K562 (cell line): Measurements from ENCODE around the gene ZDHHC14. TPM values are rescaled to one million over a fixed set of nuclear protein-coding genes. Genes with fewer than 3 reads are reported as not detected.

ENCODE experiments used
- ATAC-seq: fragments of 200-7000 bp; cut with Tn5 transposase; 3 replicates; pipeline ENCODE4 v1.9.1; 2020; ENCODE audit warnings: moderate library complexity
- BruUV-seq: library from RNA; stranded (reverse); fragments of 400-500 nt; replicated peaks from 2 replicates; lab custom pipeline; 2021; lab: Mats Ljungman, UMichigan
- CTCF ChIA-PET: fragments of 300-600 bp; formaldehyde crosslinking; extraction: SDS; loops from one replicate; lab custom pipeline; 2021; ENCODE audit warnings: low intra/inter-chr PET ratio; lab: Yijun Ruan, JAX
- POLR2A ChIA-PET: fragments of 300-600, 350-650 bp; sonication (Branson Sonifier 250); formaldehyde crosslinking; extraction: SDS; loops from one replicate; lab custom pipeline; 2021; ENCODE audit warnings: antibody characterized with exemption, inconsistent platforms; lab: Yijun Ruan, JAX
- DNase-seq, 4 experiments: peaks; one replicate each; pipeline versions ENCODE4 v3.0.0 to v3.0.0-alpha.2; 2011 to 2018; ENCODE audit warnings: low spot score in 3 of 4, mixed read lengths in 3 of 4; ENCODE audit errors: extremely low read depth in 1 of 4
- FAIRE-seq: peaks from 2 replicates; lab custom pipeline; 2011; peaks lifted over from hg19 to GRCh38; lab: Jason Lieb, UNC
- H2AFZ ChIP-seq: 2 replicates; pipeline ENCODE4 v1.6.0; 2011; ENCODE audit warnings: low read depth, low read length, control low read depth, inconsistent platforms
- H3K27ac ChIP-seq: fragments of 200-600 bp; 3 replicates; pipeline ENCODE4 v1.8.0; 2011; ENCODE audit warnings: low read depth, mild to moderate bottlenecking, control low read depth, inconsistent platforms, low read length, moderate library complexity, mixed read lengths; ENCODE audit errors: extremely low read depth
- H3K27me3 ChIP-seq, 2 experiments: fragments of 300-600 bp in 1 of 2; 2 replicates in 1 of 2; 3 replicates in 1 of 2; pipeline versions ENCODE4 v1.6.0 to v1.8.0; 2011; ENCODE audit warnings: inconsistent platforms in 2 of 2, low read length in 2 of 2, mild to moderate bottlenecking in 1 of 2, mixed read lengths in 1 of 2, moderate library complexity in 1 of 2; ENCODE audit not compliant: control insufficient read depth in 2 of 2, insufficient read depth in 2 of 2
- H3K36me3 ChIP-seq: fragments of 300-600 bp; 3 replicates; pipeline ENCODE4 v1.8.0; 2011; ENCODE audit warnings: mild to moderate bottlenecking, low read length, inconsistent platforms; ENCODE audit not compliant: control insufficient read depth, insufficient read depth
- H3K4me1 ChIP-seq, 2 experiments: fragments of 200-600 bp in 1 of 2; replicated peaks in 1 of 2; 2 replicates in 1 of 2; 3 replicates in 1 of 2; pipeline versions ENCODE4 v1.5.1 to v1.8.0; 2011; ENCODE audit warnings: inconsistent platforms in 2 of 2, low read length in 2 of 2, mild to moderate bottlenecking in 1 of 2, mixed read lengths in 1 of 2, moderate library complexity in 1 of 2; ENCODE audit not compliant: control insufficient read depth in 2 of 2, insufficient read depth in 2 of 2
- H3K4me2 ChIP-seq: 2 replicates; pipeline ENCODE4 v1.6.1; 2011; ENCODE audit warnings: low read length, control low read depth, inconsistent platforms, mixed read lengths; ENCODE audit not compliant: insufficient read depth
- H3K4me3 ChIP-seq: fragments of 200-600 bp; sonication (generic), shearing (Covaris generic); 2 replicates; pipeline ENCODE4 v1.5.1; 2016; ENCODE audit warnings: control low read depth, inconsistent platforms
- H3K79me2 ChIP-seq: fragments of 200-600 bp; 3 replicates; pipeline ENCODE4 v1.8.0; 2011; ENCODE audit warnings: low read length, inconsistent platforms; ENCODE audit not compliant: control insufficient read depth, insufficient read depth
- H3K9ac ChIP-seq, 2 experiments: 2 replicates each; pipeline versions ENCODE4 v1.6.0 to v1.6.1; 2011; ENCODE audit warnings: low read depth in 2 of 2, low read length in 2 of 2, control low read depth in 1 of 2, inconsistent platforms in 1 of 2, mild to moderate bottlenecking in 1 of 2, mixed read lengths in 1 of 2; ENCODE audit not compliant: insufficient read depth in 1 of 2
- H3K9me1 ChIP-seq: one replicate; pipeline ENCODE4 v1.6.0; 2011; ENCODE audit warnings: inconsistent platforms, mild to moderate bottlenecking, low read length, moderate library complexity; ENCODE audit not compliant: control insufficient read depth, insufficient read depth
- H3K9me3 ChIP-seq: replicated peaks from 2 replicates; pipeline ENCODE4 v1.5.1; 2011; ENCODE audit warnings: low read depth, low read length, inconsistent platforms; ENCODE audit not compliant: control insufficient read depth, insufficient read depth
- H4K20me1 ChIP-seq: replicated peaks from 2 replicates; pipeline ENCODE4 v1.6.1; 2011; ENCODE audit warnings: low read length, inconsistent platforms, mixed read lengths; ENCODE audit not compliant: control insufficient read depth, insufficient read depth
- NFIX ChIP-seq: fragments of 250-450 bp; sonication (Bioruptor Pico); IDR thresholded peaks from 2 replicates; pipeline ENCODE4 v1.4.0; 2020; ENCODE audit warnings: low read depth, mild to moderate bottlenecking, moderate library complexity
- POLR2G ChIP-seq: fragments of 200-400 bp; formaldehyde crosslinking; IDR thresholded peaks from 2 replicates; pipeline ENCODE4 v1.6.1; 2017; ENCODE audit warnings: low read depth, mild to moderate bottlenecking, antibody characterized with exemption, low read length, moderate library complexity
- ZBTB11 ChIP-seq, 3 experiments: fragments of 200-800 bp in 1 of 3; fragments of 250-450 bp in 1 of 3; fragments of 450-650 bp in 1 of 3; sonication (Bioruptor Pico) in 1 of 3; sonication (Bioruptor generic) in 1 of 3; formaldehyde crosslinking in 1 of 3; IDR thresholded peaks; 2 replicates each; pipeline versions ENCODE4 v1.6.1 to v1.8.0; 2016 to 2022; ENCODE audit warnings: mild to moderate bottlenecking in 2 of 3, missing genetic modification characterization in 2 of 3, missing compliant biosample characterization in 1 of 3, moderate library complexity in 1 of 3
- ZNF639 ChIP-seq, 2 experiments: fragments of 200-800 bp in 1 of 2; sonication (Bioruptor generic) in 1 of 2; sonication (generic) in 1 of 2; formaldehyde crosslinking in 1 of 2; IDR thresholded peaks in 1 of 2; conservative IDR thresholded peaks in 1 of 2; 2 replicates each; pipeline versions ENCODE4 v1.5.0 to v1.6.1; 2016 to 2020; ENCODE audit warnings: missing compliant biosample characterization in 1 of 2, missing genetic modification characterization in 1 of 2, missing genetic modification reagents in 1 of 2
- WGBS: fragments of 100-300 bp; shearing (Covaris generic); methylation state at CpG from one replicate; pipeline ENCODE4 v1.1.6; 2016; ENCODE audit warnings: low coverage, mixed read lengths; ENCODE audit not compliant: insufficient coverage; ENCODE audit errors: missing lambda C conversion rate; 5-methylcytosine and 5-hydroxymethylcytosine counted together
- in situ Hi-C: fragments of 300-500 bp; cut with MboI; formaldehyde crosslinking; loops from 4 replicates; pipeline ENCODE4 v1.15.0; 2018; ENCODE audit warnings: inconsistent platforms, mixed read lengths
- intact Hi-C: fragments of 100-400 bp; cut with micrococcal nuclease; formaldehyde crosslinking; loops from 2 replicates; pipeline ENCODE4 v1.14.2; 2022
- polyA plus RNA-seq, 8 experiments: library from polyadenylated mRNA; depleted of rRNA in 4 of 8; stranded (reverse) in 5 of 8; unstranded in 3 of 8; fragments of >200 nt; fragmentation: Nextera tagmentation in 2 of 8; fragmentation: Illumina TruSeq in 1 of 8; extraction: Ambion mirVana in 2 of 8; extraction: Trizol in 1 of 8; gene quantifications; 2 replicates each; pipeline versions ENCODE4 v1.2.1 to v1.2.3, GENCODE V29; 2011 to 2014; ENCODE audit warnings: inconsistent platforms in 1 of 8, missing spikeins in 1 of 8
- total RNA-seq, 7 experiments: library from RNA; depleted of rRNA in 6 of 7; stranded (reverse); fragments of >200 nt in 6 of 7; fragmentation: Illumina TruSeq in 2 of 7; extraction: Trizol in 2 of 7; gene quantifications; 2 replicates each; pipeline versions ENCODE4 v1.2.1 to v1.2.3, GENCODE V29; 2011 to 2021; ENCODE audit warnings: low replicate concordance in 1 of 7

Gene ZDHHC14
- total and polyA plus RNA-seq, 9 of the 15 experiments (the other 6 are each of a cell fraction or from before 2014, with no cell fraction given): 0.92 to 23.1 (median 13.8) TPM

GRCh38 chr6:157672726-157673412 is 291.9 kb downstream of the ZDHHC14 start:
- H3K9me1 ChIP-seq: no peaks in the 10 kb centered on the region
- H2AFZ ChIP-seq: no peak overlapping the region
- ATAC-seq (no peak), DNase-seq (no peak), FAIRE-seq (no peak)
- H3K4me3 ChIP-seq: no peak overlapping the region
- BruUV-seq: no TSS peak
- H3K9me3 ChIP-seq: no peaks in the 10 kb centered on the region
- H3K27ac ChIP-seq: no peak overlapping the region
- intact Hi-C loops: no loop called here
- H3K4me2 ChIP-seq: no peak overlapping the region
- 0 out of 4 replicates have a peak, but pooled peaks of 1 of the 2 experiments have one; percentile 31 for TF ChIP-seq ZNF639 (CRISPR knock-in tag; conservative IDR thresholded peaks at IDR 0.05 in 1 of 2, IDR thresholded peaks at IDR 0.05 in 1 of 2)
- TF ChIP-seq POLR2G: 0 out of 2 replicates have a peak, but pooled peaks have one; percentile 34
- TF ChIP-seq ZBTB11 (CRISPR knock-in tag; IDR thresholded peaks at IDR 0.05): no peak
- TF ChIP-seq NFIX (CRISPR knock-in tag): no peak
- CTCF ChIA-PET: no interaction called here
- in situ Hi-C loops: no loop called here
- H3K79me2 ChIP-seq: no peaks in the 10 kb centered on the region
- no peaks in the 10 kb centered on the region for H4K20me1 ChIP-seq
- H3K4me1 ChIP-seq: peaks cover 0 to 2% of the 10 kb centered on the region in 2 experiments; a peak in 1 of 5 replicates
- H3K9ac ChIP-seq: no peak overlapping the region
- no peaks in the 10 kb centered on the region for H3K27me3 ChIP-seq
- WGBS: 91% methylated on average over 33 of the region's 37 CpGs
- POLR2A ChIA-PET: no interaction called here
- no peaks in the 10 kb centered on the region; the same call in 2 of the 3 replicates for H3K36me3 ChIP-seq
